Measurements from ENCODE around the gene GAREM1. TPM values are rescaled to one million over a fixed set of nuclear protein-coding genes. Genes with fewer than 3 reads are reported as not detected.
A peak's percentile ranks its signal among the peaks of the same experiment; 100 is the strongest.

GAREM1 gene
- total and polyA plus RNA-seq, 2 donors from 2014 or later = 7.0 to 47.0 TPM

GRCh38 chr18:32315881-32316280 is 154.8 kb downstream of the GAREM1 start:
- intact Hi-C loops (cut with DNase I) = no loop called here
- H3K4me3 ChIP-seq (ENCODE audit: low read length in 3 of 3) = no peak overlapping the region
- H3K27ac ChIP-seq (ENCODE audit: low read depth in 2 of 2, low read length in 2 of 2) = no peak overlapping the region
- no peaks in the 10 kb centered on the region for H3K27me3 ChIP-seq (ENCODE audit: control insufficient read depth, insufficient read depth, low read length)
- H3K36me3 ChIP-seq (ENCODE audit: control insufficient read depth in 2 of 3, insufficient read depth in 3 of 3, low read length in 3 of 3) = no peaks in the 10 kb centered on the region
- TF ChIP-seq, protein P1, sequence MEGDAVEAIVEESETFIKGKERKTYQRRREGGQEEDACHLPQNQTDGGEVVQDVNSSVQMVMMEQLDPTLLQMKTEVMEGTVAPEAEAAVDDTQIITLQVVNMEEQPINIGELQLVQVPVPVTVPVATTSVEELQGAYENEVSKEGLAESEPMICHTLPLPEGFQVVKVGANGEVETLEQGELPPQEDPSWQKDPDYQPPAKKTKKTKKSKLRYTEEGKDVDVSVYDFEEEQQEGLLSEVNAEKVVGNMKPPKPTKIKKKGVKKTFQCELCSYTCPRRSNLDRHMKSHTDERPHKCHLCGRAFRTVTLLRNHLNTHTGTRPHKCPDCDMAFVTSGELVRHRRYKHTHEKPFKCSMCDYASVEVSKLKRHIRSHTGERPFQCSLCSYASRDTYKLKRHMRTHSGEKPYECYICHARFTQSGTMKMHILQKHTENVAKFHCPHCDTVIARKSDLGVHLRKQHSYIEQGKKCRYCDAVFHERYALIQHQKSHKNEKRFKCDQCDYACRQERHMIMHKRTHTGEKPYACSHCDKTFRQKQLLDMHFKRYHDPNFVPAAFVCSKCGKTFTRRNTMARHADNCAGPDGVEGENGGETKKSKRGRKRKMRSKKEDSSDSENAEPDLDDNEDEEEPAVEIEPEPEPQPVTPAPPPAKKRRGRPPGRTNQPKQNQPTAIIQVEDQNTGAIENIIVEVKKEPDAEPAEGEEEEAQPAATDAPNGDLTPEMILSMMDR (IDR thresholded peaks at IDR 0.05; ENCODE audit: borderline replicate concordance, extremely low read depth, insufficient read depth) = no peak
- no peak for FAIRE-seq
- H3K4me1 ChIP-seq (ENCODE audit: control insufficient read depth in 2 of 3, insufficient read depth in 2 of 3, low read depth in 1 of 3, low read length in 3 of 3) = peaks cover 0 to 5% (median 0%) of the 10 kb centered on the region in 3 donors
- no peak overlapping the region for H3K9ac ChIP-seq (ENCODE audit: low read length in 3 of 3)
- DNase-seq = no peak
- no peaks in the 10 kb centered on the region for H3K9me3 ChIP-seq (ENCODE audit: control insufficient read depth in 2 of 3, insufficient read depth in 1 of 3, low read length in 3 of 3)

DNA sequence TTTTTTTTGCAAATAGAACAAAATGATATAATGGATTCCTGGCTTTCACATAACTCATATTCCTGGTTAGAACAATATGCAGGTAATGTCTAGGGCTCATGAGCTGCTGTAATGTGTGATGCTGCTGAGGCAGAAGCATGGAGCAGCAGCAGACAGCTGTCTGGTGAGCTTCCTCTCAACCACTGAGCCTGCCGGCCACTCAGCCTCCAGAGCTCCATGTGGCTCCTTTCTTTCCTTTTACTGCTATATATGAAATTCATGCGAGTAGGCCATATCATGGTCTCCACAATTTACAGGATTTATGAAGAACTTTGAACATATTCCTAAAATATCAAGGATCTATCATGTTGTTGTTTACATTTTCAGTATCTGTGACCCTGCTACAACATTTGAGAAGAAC is 159.9 kb downstream of the GAREM1 start:
- Histone ChIP-seq H3K9me3 (ENCODE audit: control insufficient read depth in 2 of 3, insufficient read depth in 1 of 3, low read length in 3 of 3) (no peaks in the 10 kb centered on the region), H3K4me1 (ENCODE audit: control insufficient read depth in 2 of 3, insufficient read depth in 2 of 3, low read depth in 1 of 3, low read length in 3 of 3) (peaks cover 0 to 5% (median 0%) of the 10 kb centered on the region in 3 donors), H3K27ac (ENCODE audit: low read depth in 2 of 2, low read length in 2 of 2) (no peak overlapping the region), H3K4me3 (ENCODE audit: low read length in 3 of 3) (no peak overlapping the region), H3K9ac (ENCODE audit: low read length in 3 of 3) (no peak overlapping the region), H3K27me3 (ENCODE audit: control insufficient read depth, insufficient read depth, low read length) (no peaks in the 10 kb centered on the region), H3K36me3 (ENCODE audit: control insufficient read depth in 2 of 3, insufficient read depth in 3 of 3, low read length in 3 of 3) (peaks cover 0 to 2% (median 0%) of the 10 kb centered on the region in 3 donors)
- TF ChIP-seq, protein P1 (IDR thresholded peaks at IDR 0.05; ENCODE audit: borderline replicate concordance, extremely low read depth, insufficient read depth) = no peak
- DNase-seq (peak in 1 of 5 donors; percentile 56), FAIRE-seq (no peak)
- intact Hi-C loops (cut with DNase I) = no loop called here

DNA sequence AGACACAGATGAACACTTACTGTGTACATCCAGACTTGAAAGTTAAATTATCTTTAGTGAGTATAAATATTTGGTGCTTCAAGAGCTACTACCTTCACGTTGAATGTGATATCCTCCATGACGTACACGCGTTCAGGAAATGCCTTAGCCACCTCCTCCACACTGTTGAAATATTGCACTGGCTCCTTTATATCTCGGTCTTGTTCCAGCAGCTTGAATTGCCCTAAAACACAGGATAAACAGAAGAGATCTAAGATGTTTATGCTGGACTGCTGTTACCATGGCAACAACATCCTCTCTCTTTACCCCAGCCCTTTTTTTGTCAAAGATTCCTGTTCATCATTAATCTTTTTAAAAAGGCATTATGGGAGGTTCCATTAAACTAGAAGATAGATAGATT is 160.6 kb downstream of the GAREM1 start:
- intact Hi-C loops (cut with DNase I) = no loop called here
- Histone ChIP-seq H3K27ac (ENCODE audit: low read depth in 2 of 2, low read length in 2 of 2) (no peak overlapping the region), H3K4me3 (ENCODE audit: low read length in 3 of 3) (no peak overlapping the region), H3K27me3 (ENCODE audit: control insufficient read depth, insufficient read depth, low read length) (no peaks in the 10 kb centered on the region), H3K9ac (ENCODE audit: low read length in 3 of 3) (no peak overlapping the region), H3K36me3 (ENCODE audit: control insufficient read depth in 2 of 3, insufficient read depth in 3 of 3, low read length in 3 of 3) (peaks cover 0 to 2% (median 0%) of the 10 kb centered on the region in 3 donors), H3K9me3 (ENCODE audit: control insufficient read depth in 2 of 3, insufficient read depth in 1 of 3, low read length in 3 of 3) (no peaks in the 10 kb centered on the region), H3K4me1 (ENCODE audit: control insufficient read depth in 2 of 3, insufficient read depth in 2 of 3, low read depth in 1 of 3, low read length in 3 of 3) (peaks cover 0 to 5% (median 0%) of the 10 kb centered on the region in 3 donors)
- FAIRE-seq (no peak), DNase-seq (peak in 3 of 5 donors; percentile 57 to 93 (median 83))
- TF ChIP-seq, protein P1 (IDR thresholded peaks at IDR 0.05; ENCODE audit: borderline replicate concordance, extremely low read depth, insufficient read depth) = no peak

Data from kidney (tissue), 14 donors.